GM21825 (cell line): ENCODE results near the gene ABLIM3.

Source experiments
- ATAC-seq: cut with Tn5 transposase; IDR thresholded peaks from one replicate; pipeline ENCODE4 v1.9.1; 2021; ENCODE audit warnings: mild to moderate bottlenecking, moderate library complexity; ENCODE audit not compliant: unreplicated experiment

Gene ABLIM3

DNA sequence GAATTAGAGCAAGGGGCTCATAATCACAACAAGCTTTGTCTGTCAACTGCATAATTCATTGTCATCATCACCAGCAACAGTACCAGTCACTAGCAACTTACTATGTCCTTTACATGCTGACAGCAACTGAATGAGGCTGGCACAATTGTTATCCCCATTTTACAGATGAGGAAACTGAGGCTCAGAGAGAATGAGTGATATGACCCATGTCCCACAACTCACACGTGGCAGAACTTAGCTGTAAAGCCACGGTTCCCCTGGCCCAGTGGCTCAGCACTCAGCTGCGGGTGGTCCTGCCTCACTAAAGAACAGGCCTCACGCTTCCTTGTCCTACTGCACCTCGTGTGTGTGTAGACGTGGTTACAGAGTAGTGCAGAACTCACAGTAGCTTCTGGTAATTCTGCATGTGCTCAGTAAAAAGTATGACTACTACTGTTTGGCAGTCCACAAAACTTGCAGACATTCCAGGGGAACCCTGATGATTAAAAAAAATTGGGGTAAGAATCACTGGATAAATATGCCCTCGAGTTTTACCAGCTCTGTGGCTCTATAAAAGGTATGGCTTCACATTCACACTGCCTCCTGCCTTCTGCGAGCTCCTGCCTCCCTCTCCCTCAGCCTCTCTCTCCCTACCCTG lies 160.6 kb downstream of the ABLIM3 start:
- ATAC-seq, result no peak

DNA sequence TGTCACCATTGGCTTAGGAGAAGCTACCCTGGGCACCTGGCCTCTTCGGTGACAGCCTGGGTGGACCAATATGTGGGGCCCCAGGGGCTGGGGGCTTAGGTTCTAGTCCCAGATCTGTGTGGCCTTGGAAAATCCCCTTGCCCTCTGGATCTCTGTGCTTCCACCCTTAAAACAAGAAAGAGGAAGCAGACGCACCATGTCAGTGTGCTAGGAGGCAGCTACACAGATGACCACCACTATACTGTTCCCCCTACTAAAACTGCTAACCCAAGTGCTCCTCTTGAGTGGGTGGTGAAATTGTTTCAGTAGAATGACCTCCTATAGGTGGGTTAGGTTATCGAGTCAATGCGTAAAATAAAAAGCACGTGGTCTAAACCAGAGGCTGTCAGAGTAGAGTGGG lies 161.3 kb downstream of the ABLIM3 start:
- ATAC-seq, result no peak

DNA sequence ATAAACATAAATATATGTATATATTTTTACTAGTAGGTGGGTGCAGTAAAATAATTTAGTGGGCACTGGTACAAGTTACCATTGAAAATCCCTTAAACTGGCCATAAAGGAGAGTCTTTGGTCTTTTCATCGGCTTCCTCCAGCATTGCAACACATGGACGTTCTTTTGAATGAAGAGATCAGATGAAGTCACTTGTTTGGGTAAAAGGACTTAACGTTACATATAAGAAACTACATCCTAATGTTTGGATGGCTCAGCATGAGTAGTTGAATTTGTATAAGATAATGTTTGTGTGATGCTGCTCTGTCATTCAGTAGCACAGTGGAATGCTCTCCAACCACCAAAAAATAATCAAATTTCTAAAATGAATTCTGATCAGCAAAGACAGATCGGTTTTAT lies 161.9 kb downstream of the ABLIM3 start:
- no peak for ATAC-seq

DNA sequence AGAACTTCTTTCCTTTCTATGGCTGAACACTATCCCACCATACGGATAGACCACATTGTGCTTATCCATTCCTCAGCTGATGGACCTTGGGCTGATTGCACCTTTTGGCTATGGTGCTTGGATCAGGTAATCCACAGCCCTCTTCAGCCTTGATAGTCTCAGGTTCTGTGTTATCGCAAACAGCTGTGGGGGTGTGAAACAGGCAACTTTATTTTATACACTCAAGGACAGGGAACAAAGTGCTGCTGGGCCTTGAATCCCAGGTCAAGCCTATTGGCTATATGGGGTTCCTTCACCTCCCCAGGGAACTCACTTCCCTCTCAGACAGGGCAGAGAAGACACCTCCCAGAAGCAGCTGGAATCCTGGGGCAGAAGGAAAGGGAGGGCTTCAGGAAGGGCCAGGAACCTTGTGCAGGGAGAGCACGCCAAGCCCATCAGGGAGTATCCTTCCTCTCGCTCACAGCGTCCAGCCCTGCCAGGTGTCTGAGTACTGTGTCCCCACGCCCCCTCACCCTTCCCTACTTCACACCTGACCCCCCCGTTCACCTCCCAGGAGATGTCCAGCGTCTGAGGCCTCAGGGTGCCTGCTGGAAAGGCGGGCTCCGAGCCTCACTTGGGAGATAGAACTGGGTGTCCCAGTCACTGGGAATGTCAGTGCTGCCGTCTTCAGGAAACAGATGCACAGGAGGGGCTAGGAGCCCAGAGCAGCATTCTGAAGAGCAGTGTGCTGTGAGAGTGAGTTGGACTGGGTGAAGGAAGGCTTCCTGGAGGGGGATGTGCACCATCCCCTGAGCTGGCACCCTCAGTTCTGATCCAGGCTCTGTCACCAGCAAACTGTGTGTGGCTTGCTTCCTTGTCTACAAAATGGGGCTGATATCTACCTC lies 163.1 kb downstream of the ABLIM3 start:
- no peak for ATAC-seq

DNA sequence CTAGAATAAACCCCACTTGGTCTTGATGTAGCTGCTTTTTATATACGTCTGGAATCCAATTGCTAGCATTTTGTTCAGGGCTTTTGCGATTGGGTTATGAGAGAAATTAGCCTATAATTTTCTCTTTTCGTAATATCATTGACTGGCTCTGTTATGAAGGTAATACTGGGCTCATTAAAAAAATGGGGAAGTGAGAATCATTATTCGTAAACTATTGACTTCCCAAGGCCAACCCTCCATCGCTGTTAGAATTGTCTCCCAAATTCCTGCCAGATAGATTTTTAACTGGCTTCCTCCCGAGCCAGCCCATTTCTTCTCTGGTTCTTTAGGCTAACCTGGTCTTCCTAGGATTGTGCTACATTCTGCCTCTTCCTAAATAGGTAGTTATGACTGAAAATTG lies 168.1 kb downstream of the ABLIM3 start:
- no peak for ATAC-seq
